PC-3 (cell line): ENCODE measurements around the gene DMAP1. TPM values are rescaled to one million over a fixed set of nuclear protein-coding genes. Genes with fewer than 3 reads are reported as not detected.

Experiments used
- ATAC-seq: fragments of 200-7000 bp; cut with Tn5 transposase; 2 replicates; pipeline ENCODE4 v1.9.1; 2020; ENCODE audit warnings: mild to moderate bottlenecking, moderate library complexity
- BruUV-seq: library from RNA; stranded (reverse); fragments of 400-500 nt; replicated peaks from 2 replicates; lab custom pipeline; 2021; lab: Mats Ljungman, UMichigan
- CTCF ChIA-PET: fragments of 300-600 bp; sonication (Branson Sonifier 250); formaldehyde crosslinking; loops from one replicate; lab custom pipeline; 2022; ENCODE audit warnings: antibody characterized with exemption; lab: Charles Lee
- POLR2A ChIA-PET: fragments of 300-600 bp; sonication (Branson Sonifier 250); formaldehyde crosslinking; loops from one replicate; lab custom pipeline; 2022; ENCODE audit warnings: antibody characterized with exemption; ENCODE audit not compliant: unreplicated experiment; lab: Charles Lee
- DNase-seq: peaks from one replicate; pipeline ENCODE4 v3.0.0-alpha.2; 2015
- H2AFZ ChIP-seq: fragments of 300-600 bp; sonication (generic); 2 replicates; pipeline ENCODE4 v1.6.0; 2016; ENCODE audit warnings: antibody characterized with exemption, low read length
- H3F3A ChIP-seq: fragments of 300-600 bp; sonication (generic); one replicate; pipeline ENCODE4 v1.6.0; 2017; ENCODE audit warnings: antibody characterized with exemption, low read length, control low read depth, mild to moderate bottlenecking; ENCODE audit not compliant: unreplicated experiment
- H3K27ac ChIP-seq: fragments of 300-600 bp; sonication (generic); 2 replicates; pipeline ENCODE4 v1.5.1; 2016; ENCODE audit warnings: mild to moderate bottlenecking, low read length
- H3K27me3 ChIP-seq: fragments of 300-600 bp; sonication (generic); 2 replicates; pipeline ENCODE4 v1.6.1; 2016; ENCODE audit warnings: low read length, mixed read lengths
- H3K36me3 ChIP-seq: fragments of 300-600 bp; sonication (generic); 2 replicates; pipeline ENCODE4 v1.6.1; 2016; ENCODE audit warnings: low read depth, mixed run types, low read length, mixed read lengths
- H3K4me1 ChIP-seq: fragments of 300-600 bp; sonication (generic); 2 replicates; pipeline ENCODE4 v1.5.1; 2016; ENCODE audit warnings: low read length; ENCODE audit not compliant: insufficient read depth
- H3K4me2 ChIP-seq: fragments of 300-600 bp; sonication (generic); 2 replicates; pipeline ENCODE4 v1.6.0; 2016; ENCODE audit warnings: low read length
- H3K4me3 ChIP-seq: fragments of 300-600 bp; sonication (generic); 2 replicates; pipeline ENCODE4 v1.5.1; 2016; ENCODE audit warnings: mild to moderate bottlenecking, low read length, mixed read lengths
- H3K79me2 ChIP-seq: fragments of 300-600 bp; sonication (generic); 2 replicates; pipeline ENCODE4 v1.6.1; 2017; ENCODE audit warnings: low read length, mixed read lengths
- H3K9ac ChIP-seq: fragments of 300-600 bp; sonication (generic); 2 replicates; pipeline ENCODE4 v1.6.0; 2016; ENCODE audit warnings: mild to moderate bottlenecking, low read length
- H3K9me2 ChIP-seq: fragments of 300-600 bp; sonication (generic); replicated peaks from 2 replicates; pipeline ENCODE4 v1.6.1; 2016; ENCODE audit warnings: mixed run types, low read length, mixed read lengths
- H3K9me3 ChIP-seq: fragments of 300-600 bp; sonication (generic); 2 replicates; pipeline ENCODE4 v1.6.1; 2016; ENCODE audit warnings: low read length, mixed read lengths
- H4K20me1 ChIP-seq: fragments of 300-600 bp; sonication (generic); 2 replicates; pipeline ENCODE4 v1.6.1; 2016; ENCODE audit warnings: low read length, mixed read lengths
- EZH2 ChIP-seq: fragments of 300-600 bp; sonication (generic); IDR thresholded peaks from one replicate; pipeline ENCODE4 v1.6.1; 2017; ENCODE audit warnings: antibody characterized with exemption, mild to moderate bottlenecking, low read length; ENCODE audit not compliant: unreplicated experiment
- EZH2phosphoT487 ChIP-seq: fragments of 300-600 bp; sonication (generic); IDR thresholded peaks from 2 replicates; pipeline ENCODE4 v1.6.1; 2018; ENCODE audit warnings: mild to moderate bottlenecking, antibody characterized with exemption, low read length, borderline replicate concordance
- intact Hi-C: fragments of 100-400 bp; cut with micrococcal nuclease; formaldehyde crosslinking; loops from 2 replicates; pipeline ENCODE4 v1.9.0; 2023
- total RNA-seq: library from RNA; depleted of rRNA; stranded (reverse); fragments of >200 nt; gene quantifications from 2 replicates; pipeline ENCODE4 v1.2.3, GENCODE V29; 2014
- TF ChIP-seq, protein P1 (sequence below): fragments of 300-600 bp; sonication (generic); conservative IDR thresholded peaks from 2 replicates; pipeline ENCODE4 v1.5.1; 2017; ENCODE audit warnings: antibody characterized with exemption, low read depth, mild to moderate bottlenecking, low read length

DMAP1 gene
- total RNA-seq, 1 experiment from 2014 or later: 55.5 TPM

DNA sequence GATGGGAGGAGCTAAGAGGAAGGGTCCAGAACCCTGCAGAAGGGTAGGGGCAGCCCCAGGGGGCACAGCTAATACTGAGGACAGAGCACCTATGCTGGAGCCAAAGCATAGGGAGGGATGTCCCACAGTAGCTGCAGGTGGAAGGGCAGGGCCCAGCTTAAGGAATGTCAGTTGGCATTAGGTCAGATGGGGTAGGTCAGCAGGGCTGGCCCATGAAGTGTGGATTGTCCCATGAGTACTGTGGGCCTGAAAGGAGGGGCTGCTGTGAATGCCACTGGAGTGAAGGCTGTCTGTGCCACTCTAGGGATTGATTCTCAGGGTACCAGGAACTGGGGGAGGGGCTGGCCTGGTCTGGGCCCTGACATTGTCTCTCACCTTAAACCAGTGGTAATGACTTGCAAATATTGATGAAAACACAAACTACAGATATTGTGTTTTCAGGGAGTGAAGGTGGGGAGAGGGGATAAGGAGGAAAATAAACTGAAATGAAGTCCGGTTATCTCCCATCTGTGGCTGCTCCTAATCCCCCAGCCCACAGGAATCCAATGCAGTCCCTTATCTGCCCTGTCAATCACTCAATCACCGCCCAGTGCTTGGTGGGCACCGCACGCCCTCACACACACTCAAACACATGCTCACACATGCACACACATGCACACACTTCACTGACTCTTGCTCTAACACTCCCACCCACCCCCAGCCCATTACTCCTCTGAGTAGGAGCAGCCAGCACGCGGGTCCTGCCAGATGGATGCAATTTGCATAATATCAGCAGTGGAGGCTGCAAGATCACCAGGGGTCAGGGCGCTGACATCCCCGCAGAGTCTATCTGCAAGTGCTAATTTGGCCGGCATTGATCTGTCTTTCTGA lies 27.8 kb downstream of the DMAP1 start:
- no peak overlapping the region for H3K4me2 ChIP-seq
- TF ChIP-seq EZH2phosphoT487 (no peak), EZH2 (no peak)
- TF ChIP-seq, protein P1, sequence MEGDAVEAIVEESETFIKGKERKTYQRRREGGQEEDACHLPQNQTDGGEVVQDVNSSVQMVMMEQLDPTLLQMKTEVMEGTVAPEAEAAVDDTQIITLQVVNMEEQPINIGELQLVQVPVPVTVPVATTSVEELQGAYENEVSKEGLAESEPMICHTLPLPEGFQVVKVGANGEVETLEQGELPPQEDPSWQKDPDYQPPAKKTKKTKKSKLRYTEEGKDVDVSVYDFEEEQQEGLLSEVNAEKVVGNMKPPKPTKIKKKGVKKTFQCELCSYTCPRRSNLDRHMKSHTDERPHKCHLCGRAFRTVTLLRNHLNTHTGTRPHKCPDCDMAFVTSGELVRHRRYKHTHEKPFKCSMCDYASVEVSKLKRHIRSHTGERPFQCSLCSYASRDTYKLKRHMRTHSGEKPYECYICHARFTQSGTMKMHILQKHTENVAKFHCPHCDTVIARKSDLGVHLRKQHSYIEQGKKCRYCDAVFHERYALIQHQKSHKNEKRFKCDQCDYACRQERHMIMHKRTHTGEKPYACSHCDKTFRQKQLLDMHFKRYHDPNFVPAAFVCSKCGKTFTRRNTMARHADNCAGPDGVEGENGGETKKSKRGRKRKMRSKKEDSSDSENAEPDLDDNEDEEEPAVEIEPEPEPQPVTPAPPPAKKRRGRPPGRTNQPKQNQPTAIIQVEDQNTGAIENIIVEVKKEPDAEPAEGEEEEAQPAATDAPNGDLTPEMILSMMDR: no peak
- intact Hi-C loops: loop anchor here (2.0 kb wide), 1 partner anchor 42 kb away; no protein-coding TSS in a partner anchor
- H3K27me3 ChIP-seq: no peaks in the 10 kb centered on the region
- H3K79me2 ChIP-seq: no peaks in the 10 kb centered on the region
- BruUV-seq: no TSS peak
- no peaks in the 10 kb centered on the region for H4K20me1 ChIP-seq
- no peaks in the 10 kb centered on the region for H3K36me3 ChIP-seq
- no peaks in the 10 kb centered on the region for H3K9me3 ChIP-seq
- H3F3A ChIP-seq: no peaks in the 10 kb centered on the region
- ATAC-seq: peak; percentile 50
- no peak for DNase-seq
- H3K4me1 ChIP-seq: no peaks in the 10 kb centered on the region
- ChIA-PET POLR2A (no interaction called here), CTCF (interaction anchor here (0.9 kb wide), 1 partner anchor 24 kb away, joined by 3 read pairs; no protein-coding TSS in a partner anchor)
- no peak overlapping the region for H3K9ac ChIP-seq
- H3K4me3 ChIP-seq: no peak overlapping the region
- H3K27ac ChIP-seq: no peak overlapping the region
- no peak overlapping the region for H2AFZ ChIP-seq
- no peaks in the 10 kb centered on the region for H3K9me2 ChIP-seq

DNA sequence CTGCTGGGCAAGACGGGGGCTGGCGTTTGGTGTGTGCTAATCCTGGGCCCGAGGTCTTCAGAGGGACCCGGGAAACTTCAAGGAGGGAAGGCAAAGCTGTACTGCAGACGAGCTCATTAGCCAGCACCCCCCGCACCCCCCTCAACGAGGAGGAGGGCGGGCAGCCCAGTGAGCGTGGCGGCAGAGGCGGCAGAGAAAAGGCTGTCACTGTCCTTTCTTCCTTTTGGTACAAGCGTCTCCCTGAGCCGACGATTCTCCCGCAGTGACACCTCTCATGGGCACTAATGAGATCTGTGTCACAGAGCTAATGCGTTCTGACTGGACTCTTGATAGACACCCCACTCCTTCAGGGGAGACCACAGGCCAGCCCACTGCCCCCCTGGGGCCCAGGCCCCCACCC lies 29.5 kb downstream of the DMAP1 start:
- ATAC-seq (no peak), DNase-seq (no peak)
- Histone ChIP-seq H3K27me3 (no peaks in the 10 kb centered on the region), H3K4me2 (no peak overlapping the region), H3F3A (no peaks in the 10 kb centered on the region), H2AFZ (no peak overlapping the region), H3K27ac (no peak overlapping the region), H3K9me3 (no peaks in the 10 kb centered on the region), H3K4me1 (no peaks in the 10 kb centered on the region), H3K9me2 (no peaks in the 10 kb centered on the region), H3K79me2 (no peaks in the 10 kb centered on the region), H3K36me3 (0 out of 2 replicates have a peak, but pooled peaks cover 3% of the 10 kb centered on the region), H3K4me3 (no peak overlapping the region), H4K20me1 (no peaks in the 10 kb centered on the region), H3K9ac (no peak overlapping the region)
- POLR2A ChIA-PET: no interaction called here
- TF ChIP-seq EZH2 (no peak), EZH2phosphoT487 (no peak)
- TF ChIP-seq, protein P1: no peak
- intact Hi-C loops: no loop called here
- CTCF ChIA-PET: no interaction called here
- no TSS peak for BruUV-seq
